ENCODE results near the gene UFC1.

DNA sequence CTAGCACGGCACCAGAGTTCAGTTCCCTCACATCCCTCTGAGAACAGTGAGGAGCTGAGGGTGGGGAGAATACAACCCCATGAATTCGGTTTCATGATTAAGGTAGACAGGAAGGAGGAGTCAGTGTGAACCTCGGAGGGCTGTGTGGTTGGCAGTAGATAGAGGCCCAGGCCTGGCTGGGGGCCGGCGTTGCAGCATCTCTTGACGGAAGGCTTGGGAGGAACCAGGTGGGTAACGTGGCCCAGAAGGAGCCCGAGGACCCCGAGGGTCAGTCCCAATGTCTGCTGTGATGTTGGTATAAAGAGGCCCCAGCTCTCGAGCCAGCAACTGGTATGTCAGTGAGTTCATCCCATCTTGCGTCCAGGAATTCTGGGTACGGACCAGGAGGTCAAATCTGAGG is 17.9 kb downstream of the UFC1 start:
- TF ChIP-seq POLR2AphosphoS5 (IDR thresholded peaks at IDR 0.05; ENCODE audit: borderline replicate concordance, low read depth, low read length) (no peak), EZH2 (IDR thresholded peaks at IDR 0.05) (no peak), FOXP2 (optimal IDR thresholded peaks at IDR 0.05; ENCODE audit: control extremely low read depth, extremely low read length, insufficient read depth) (no peak)

All from SK-N-MC (cell line).